T-helper 9 cell (primary cell): Measurements from ENCODE around the gene HSD11B2.

Experiments
- DNase-seq: peaks from one replicate; pipeline ENCODE4 v3.0.0-alpha.2; 2020

The HSD11B2 gene

DNA sequence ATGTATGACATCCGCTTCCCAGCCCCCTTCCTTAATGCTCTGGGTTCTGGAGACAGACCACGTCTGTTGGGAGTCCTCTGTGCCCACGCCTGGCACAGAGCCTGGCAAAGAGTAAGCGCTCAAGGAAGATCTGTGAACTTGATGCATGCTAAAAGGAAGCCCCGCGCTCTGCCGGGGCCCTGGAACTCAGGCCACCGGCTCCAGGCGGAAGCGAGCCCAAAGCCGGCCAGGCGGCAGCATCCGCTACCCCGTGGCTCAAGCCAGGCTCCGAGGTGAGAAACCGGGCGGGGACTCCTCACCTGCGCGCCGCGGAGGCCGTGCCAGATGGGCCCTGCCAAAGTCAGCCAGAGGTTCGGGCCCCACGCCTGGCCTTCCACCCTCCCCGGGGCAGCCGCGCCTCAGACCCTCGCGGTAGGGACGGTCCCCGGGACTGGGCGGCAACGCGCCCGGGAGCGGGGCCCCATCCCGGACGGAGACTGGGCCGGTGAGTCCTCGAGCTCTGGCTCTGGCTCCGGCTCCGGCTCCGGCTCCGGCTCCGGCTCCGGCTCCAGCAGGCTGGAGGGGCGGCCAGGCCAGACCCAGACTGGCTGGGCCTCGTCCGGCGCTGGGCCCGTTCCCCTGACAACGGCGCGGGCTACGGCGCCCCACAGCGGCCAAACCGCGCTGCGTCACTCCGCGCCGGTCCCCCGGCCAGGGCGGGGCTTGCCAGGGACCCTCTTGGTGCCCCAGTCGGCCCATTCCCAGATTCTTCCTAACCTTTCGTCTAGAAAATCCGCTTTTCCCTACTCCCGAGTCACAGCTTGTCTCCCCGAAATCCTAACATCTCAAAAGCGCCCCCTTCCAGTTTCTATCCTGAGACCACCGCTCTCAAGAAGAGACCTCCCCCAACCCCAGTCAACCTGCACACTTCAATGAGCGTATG lies 14.8 kb upstream of the HSD11B2 start, which contains the start of gene ZDHHC1:
ZDHHC1 (minus strand) TSS at position 606 of the 922 bp plus-strand sequence. CDS start 8,702 bp downstream, outside the sequence.
- DNase-seq, result no peak

DNA sequence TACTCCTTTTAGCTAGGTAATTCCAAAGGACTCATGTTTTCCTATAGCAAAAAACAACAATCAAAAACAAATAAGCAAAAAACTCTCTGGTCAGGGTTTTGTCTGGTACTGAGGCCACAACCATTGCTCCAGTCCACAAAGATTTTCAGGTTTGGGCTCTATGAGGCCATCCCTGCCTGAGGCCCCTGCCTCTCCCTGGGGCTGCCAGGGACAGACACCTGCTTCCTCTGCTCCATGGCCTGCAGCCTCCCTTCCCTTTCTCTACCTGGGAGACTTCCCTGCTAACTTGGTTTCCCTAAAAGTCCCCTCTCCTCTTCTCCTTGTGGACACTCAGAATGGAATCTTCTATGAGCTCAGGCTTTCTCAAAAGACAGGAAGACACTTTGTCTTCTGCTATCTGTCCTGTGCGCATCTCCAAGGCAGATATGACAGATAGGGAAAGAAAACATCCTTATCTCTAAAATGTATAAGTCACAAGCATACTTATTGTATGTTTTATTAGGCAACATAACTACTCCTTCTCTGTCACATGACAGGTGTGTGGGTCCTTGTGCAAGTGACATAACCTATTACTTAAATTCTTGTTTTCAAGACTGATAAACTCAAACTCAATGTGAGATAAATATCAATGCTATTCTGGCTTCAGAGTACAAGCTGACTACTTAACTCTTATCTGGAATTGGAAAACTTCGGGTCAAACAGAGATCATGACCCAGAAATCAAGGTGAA lies 13.4 kb upstream of the HSD11B2 start:
- no peak for DNase-seq

DNA sequence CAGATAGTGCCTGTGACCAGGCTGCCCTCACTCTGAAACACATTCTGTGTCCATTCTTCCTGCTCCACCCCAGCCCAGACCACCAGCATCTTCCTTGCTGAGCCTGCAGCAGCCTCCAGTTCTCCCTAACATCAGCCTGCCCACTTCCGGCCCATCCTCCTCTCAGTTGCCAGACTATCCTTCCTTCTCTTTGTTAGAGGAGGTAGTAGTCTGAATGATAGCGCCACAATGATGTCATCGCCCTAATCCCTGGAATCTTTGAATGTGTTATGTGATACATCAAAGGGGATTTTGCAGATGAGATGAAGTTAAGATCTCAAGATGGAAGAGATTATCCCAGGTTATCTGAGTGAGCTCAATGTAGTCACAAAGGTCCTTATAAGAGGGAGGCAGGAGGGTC lies 11.4 kb upstream of the HSD11B2 start:
- no peak for DNase-seq

DNA sequence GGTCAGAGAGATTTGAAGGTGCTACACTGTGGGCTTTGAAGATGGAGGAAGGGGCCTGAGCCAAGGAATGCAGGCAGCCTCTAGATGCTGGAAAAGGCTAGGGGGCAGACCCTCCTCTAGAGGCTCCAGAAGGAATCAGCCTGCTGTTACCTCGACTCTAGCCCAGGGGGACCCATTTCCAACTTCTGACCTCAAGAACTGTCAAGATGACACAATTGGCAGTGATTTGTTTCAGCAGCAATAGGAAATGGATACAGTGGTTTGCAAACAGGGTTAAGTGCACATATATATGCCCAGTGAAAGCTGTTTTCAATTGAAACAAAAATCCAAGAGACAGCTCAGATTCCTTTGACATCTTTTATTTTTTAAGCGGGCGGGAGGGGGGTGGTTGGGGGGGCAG lies 11.0 kb upstream of the HSD11B2 start:
- no peak for DNase-seq

DNA sequence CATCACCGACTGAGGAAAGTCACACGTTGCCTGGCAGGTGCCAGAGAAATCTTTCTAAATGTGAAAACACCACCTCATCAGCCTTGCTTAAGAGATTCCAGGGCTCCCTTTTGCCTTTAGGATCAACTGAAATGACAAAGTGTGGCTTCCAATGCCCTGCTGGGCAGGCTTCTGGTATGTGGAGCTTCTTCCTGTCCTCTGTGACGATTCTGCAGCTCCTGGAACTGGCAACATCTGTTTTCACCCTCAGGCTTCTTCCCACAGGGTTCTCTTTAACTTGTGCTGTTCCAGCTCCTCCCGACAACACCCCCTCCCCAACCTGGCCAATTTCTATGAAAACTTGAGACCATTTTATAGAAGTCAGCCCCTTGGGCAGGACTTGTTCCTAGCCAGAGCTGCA lies 9.9 kb upstream of the HSD11B2 start:
- no peak for DNase-seq

DNA sequence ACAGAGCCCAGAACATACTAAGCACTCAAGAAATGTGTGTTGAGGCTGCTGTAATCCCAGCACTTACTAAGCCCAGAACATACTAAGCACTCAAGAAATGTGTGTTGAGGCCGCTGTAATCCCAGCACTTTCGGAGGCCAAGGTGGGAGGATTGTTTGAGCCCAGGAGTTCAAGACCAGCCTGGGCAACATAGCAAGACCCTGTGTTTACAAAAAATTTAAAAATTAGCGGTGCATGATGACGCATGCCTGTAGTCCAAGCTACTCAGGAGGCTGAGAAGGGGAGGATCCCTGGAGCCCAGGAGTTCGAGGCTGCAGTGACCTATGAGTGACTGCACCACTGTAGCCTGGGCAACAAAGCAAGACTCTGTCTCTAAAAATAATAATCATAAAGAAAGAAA lies 7.9 kb upstream of the HSD11B2 start:
- DNase-seq, result no peak

DNA sequence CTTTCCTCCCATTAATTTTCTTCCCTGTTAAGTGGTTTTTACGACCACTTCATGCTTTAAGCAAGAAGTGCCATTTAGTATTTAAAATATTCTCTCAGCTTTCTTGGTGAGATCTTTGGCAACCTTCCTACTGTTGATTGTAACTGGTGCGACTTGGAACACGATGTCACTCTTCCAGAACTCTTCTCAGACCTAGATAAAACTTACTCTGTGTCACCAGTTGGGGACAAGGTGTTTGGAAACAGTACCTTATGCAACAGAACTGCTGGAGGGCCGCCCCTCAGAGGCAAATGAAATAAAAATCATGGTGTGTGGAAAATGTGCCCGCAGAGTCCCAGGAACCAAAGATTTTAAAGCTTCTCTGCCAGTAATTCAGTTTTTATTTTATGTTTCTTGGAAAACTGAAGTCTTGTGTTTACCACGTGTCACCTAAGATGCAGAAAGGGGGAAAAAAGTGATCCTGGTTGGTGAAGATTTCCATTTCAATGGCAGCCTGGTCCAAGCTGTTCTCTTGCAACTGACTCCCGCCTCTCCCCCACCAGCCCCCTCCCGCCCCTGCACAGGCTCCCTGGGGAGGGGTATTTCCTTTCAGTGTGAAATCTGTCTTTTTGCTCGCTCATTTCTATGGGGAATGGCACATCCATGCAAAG lies 7.2 kb upstream of the HSD11B2 start:
- DNase-seq, result no peak

DNA sequence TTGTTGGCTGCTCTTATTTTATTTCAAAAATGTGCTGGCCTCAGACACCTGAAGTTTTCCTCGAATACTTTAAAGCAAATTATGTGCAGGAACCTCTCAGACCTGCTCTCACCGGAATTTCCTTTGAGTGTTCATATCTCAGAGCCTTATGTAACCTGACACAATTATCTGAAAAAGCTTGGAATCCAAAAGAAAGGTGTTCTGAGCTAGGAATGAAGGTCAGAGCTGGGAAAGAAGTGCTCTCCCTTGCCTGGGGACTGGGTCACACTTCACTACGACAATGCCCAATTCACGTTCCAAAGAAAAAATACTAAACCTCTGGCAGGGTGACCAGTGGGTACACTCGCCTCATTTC lies 6.7 kb upstream of the HSD11B2 start:
- no peak for DNase-seq

DNA sequence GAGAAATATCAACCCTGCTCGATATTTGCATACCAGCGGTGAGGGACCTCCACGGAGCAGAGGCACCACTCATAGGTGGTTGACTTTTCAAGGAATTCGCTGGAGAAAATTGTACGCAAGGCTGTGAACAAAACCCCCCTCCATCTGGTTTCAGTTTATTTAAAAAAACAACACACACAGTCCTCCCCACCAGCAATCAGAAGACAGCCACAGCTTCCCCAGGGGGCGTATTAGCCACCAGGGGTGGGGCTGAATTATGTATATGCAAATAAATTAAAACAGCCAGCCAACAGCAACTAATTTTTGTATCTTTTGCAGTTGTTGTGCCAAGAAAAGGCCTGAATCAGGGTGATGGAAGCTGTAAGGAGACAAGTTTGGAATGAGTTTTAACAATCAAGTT lies 5.9 kb upstream of the HSD11B2 start:
- DNase-seq, result no peak

DNA sequence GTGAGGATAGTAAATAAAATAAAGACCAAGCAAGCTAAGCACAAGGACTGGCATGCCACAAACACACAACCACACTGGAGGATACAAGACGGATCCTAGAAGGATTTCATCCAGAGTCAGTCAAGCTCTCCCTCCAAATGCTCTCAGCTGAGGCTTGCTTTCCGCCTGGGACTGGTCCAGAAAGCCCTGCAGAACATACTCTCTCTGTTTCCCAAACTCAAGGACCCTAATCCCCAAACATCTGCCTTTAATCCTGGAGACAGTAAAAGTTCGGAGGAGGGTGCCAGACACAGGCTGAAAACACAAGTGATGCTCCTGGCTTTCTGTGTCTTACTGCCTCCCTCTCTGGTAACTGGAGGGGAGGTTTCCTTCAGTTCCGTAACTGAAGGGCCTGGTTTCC lies 5.3 kb upstream of the HSD11B2 start:
- DNase-seq, result no peak

DNA sequence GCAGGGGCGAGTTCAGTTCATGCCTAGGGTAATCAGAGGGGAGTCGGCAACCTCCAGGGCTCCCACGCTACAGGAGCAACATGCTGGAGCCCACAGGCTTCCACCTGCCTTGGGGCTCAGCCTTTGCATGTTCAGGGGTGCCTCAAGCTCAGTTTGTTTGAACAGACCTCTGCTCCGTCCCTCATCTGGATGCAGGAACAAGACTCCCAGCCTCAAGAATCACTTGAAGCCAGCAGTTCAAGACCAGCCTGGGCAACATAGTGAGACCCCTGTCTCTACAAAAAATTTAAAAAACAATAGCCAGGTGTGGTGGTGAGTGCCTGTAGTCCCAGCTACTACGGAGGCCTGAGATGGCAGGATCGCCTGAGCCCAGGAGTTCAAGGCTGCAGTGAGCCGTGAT lies 4.9 kb upstream of the HSD11B2 start:
- DNase-seq, result no peak

DNA sequence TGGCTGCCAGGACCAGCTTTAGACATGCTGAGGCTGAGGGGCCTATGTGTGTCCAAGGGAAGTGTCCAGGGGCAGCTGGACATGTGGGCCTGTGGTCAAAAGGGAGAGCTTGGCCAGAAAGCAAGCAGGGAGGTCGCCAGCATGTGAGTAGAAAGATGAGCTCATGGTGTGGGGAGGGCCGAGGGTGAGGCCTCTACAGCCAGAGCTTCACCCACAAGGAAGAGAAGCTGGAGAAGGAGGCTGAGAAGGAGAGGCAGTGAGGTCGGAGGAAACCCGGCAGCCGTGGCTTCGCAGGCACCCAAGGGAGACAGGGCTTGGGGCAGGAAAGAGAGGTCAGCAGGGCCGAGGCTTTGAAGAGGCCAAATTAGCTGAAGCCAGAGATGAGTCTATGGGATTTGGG lies 4.0 kb upstream of the HSD11B2 start:
- DNase-seq, result no peak

DNA sequence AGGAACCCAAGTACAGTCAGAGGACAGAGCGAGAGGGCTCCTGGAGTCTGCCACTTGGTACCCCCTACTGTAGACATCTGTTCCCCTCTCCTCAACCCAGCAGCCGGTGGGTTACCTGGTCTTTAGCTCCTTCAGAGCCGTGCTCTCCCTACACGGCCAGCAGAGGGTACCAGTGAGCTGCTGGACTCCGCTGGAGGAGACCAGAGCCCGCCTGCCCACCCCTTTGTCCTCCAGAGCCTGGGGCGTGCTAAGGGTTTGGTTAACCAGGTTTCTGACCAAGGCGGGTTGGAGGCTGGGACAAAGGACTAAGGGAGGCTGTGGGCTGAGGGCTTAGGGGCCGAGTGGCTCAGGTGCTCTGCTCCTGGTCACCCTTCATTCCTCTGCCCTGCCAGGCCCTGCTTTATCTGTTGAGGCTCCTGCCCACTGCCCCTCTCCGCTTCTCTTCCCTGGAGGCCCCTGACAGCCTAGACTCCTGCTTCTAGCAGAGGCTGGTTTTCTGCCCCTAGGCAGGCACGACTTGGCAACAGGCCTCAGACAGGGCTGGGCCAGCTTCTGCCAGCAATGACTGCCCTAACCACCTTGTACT lies 2.7 kb upstream of the HSD11B2 start:
- DNase-seq, result peak; percentile 36

DNA sequence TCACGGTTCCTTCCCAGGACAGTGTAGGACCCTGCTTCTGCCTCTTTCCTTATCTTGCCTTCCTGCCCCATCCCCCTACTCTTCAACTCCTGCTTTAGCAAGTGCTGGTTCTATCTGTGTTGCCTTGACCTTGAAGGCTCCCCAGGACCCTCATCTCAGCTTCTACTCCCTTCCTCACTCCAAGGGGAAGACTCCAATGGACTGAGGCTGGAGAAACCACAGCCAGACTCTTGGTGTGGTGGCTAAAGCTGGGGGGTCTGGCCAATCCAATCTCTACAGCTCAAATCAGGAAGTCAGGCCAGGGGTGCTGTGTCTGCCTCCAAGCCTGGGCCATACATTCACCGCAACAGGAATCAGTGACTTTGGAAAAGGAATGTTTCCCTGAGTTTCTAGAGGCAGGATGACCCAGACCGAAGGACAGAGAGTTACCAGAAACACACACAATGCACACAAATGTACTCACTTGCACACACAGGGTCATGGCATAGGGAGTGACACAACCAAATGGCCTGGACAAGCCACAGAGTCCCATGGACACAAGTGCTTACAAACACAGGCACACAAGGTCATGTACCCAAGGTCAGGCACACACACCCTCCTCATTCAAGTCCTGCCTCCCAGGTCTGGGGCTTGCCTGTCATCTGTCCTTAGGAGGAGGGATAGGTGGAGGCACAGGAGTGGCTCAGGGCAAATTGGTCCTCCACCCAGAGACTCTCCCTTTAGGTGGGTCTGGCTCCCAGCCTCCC lies 1.7 kb upstream of the HSD11B2 start:
- DNase-seq, result no peak

DNA sequence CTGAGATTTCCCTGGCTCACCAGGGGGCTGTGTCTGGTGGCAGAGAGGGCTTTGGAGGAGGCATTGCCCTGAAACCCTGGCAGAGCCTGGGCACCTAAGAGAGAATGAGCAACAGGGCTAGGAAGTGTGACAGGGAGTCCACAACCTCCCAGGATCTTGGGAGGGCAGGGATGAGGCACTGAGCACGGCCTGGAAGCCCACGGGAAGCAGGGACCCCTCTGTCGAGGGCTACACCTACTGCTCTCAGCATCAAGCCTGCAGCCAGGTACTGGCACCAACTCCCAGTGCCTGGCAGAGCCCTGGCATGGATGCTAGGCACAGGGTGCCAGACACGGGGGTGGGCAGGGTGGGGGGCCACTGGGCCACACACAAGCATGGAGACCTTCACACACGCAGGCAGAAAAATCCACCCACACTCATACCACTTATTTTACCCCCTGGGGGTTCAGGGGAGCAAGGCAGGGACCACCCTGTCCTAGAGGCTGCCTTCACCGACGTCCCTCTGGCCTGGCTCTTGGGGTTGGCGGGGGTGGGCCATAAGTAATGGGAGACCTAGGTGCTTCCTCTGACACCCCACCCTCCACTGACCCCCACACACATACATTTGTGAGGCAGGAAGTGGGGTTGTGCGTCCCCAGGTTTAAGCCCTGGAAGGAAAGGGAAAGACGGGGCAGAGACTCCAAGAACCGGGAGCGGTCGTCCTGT lies 970 bp upstream of the HSD11B2 start:
- DNase-seq, result no peak

DNA sequence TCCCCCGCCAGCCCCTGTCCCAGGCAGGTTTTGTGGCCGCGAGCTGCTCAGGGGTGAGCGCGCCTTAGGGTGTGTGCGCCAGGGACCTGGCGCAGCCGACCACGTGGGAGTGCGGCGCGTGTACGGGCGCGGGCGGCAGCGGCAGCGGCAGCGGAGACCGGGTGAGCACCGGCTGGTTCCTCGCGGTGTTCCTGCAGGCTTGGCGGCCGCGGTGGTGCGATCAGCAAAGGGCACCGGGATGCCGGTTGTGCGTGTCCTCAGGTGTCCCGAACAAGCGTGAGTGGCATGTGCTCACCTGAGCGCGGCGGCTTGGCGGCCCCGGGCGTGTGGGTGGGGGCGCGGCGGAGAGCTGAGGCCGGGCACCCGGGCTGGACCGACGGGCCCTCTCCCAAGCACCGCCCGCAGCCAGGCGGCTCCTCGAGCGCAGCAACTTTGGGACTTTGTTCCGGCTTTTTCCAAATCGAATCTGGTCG lies 381 bp upstream of the HSD11B2 start:
- no peak for DNase-seq

DNA sequence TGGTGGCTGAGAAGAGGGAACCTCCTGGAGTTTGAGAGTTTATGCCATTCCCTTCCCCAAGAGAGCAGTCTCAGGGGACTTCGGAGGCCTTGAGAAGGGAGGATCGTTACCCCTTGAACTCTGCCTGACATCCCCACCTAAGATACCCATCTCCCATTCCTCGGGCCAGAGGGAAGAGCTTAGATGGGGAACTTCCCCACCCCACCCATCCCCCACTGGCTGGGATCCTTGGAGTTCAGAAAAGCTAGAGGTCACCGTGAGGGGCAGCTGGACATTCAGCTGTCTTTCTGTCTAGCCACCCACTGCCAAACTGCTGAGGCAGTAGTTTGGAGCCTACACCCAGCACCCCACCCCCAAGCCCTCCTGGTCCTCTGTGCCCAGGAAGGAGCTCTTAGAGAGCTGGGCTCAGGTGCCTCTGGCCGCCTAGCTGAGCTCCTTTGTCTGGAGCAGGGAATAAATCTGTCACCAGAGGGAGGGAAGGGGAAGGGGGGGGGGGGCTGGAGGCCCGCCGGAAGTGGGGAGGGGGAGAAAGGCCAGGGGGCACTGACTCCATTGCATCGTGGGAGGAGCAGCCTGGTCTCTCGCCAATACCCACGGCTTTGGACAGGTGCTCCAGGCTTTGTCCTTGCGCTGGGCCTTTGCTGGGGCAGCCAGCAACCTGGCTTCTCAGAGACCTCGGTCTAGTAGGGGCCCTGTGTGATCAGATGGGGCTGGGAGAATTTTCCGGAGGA lies 1.0 kb downstream of the HSD11B2 start:
- no peak for DNase-seq

DNA sequence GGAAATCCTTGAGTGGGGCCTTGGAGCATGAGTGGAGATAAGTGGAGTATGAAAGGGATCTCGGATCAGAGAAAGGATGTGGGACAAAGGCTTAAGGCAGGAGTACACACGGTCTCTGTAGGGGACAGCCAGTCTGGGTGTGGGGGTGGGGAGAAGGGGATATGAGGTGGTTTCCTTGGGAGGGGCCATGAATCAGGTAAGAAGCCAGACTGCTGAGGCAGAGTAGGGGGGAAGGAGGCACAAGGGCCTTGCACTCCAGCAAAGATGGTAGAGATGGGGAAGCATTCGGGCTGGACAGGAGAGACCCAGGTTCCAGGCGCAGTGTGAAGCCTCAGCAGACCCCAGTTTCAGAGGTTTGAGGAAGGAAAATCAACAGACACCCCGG lies 1.6 kb downstream of the HSD11B2 start:
- no peak for DNase-seq

DNA sequence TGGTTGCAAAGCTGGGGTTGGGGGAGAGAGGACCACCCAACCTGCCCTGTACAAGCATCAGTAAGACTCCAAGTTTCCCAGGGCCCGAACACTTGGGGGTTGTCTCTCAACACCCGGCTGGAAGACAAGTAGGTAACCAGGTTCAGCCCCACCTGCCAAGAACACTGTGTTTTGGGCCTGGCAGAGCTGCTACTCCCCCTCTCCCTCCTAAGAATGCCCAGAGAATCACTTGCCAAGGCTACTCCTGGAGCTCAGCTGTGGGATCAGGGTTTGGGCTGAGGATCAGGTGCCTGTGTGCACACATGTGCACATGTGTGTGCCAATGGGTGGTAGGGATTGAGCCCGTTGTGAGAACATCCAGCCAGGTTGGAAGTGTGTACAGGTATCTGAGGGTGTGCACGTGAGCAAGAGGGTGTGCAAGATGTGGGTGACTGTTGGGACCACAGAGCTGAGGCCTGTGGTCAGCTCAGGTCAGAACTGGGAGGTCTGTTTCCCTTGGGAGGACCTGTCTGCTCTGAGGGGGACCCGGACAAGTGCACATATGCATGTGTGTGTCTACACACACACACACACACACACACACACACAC lies 2.3 kb downstream of the HSD11B2 start:
- no peak for DNase-seq

DNA sequence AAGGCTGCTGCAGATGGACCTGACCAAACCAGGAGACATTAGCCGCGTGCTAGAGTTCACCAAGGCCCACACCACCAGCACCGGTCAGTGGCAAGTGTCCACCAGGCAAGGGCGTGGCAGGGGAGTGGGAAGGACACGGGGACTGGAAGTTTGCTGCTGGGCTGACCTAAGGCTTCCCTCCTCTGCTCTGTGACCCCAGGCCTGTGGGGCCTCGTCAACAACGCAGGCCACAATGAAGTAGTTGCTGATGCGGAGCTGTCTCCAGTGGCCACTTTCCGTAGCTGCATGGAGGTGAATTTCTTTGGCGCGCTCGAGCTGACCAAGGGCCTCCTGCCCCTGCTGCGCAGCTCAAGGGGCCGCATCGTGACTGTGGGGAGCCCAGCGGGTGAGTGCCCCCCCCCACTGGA lies 4.8 kb downstream of the HSD11B2 start:
- no peak for DNase-seq
